8988T (cell line): Measurements from ENCODE around the gene ALDH1L1.

Source experiments
- DNase-seq: peaks from one replicate; pipeline ENCODE4 v3.0.0; 2011

Gene ALDH1L1

GRCh38 chr3:126131881-126132750 lies 48.3 kb downstream of the ALDH1L1 start:
- DNase-seq = no peak

- no peak for DNase-seq
These were observed 49.2 kb downstream of the ALDH1L1 start for GRCh38 chr3:126130981-126131745.

DNA sequence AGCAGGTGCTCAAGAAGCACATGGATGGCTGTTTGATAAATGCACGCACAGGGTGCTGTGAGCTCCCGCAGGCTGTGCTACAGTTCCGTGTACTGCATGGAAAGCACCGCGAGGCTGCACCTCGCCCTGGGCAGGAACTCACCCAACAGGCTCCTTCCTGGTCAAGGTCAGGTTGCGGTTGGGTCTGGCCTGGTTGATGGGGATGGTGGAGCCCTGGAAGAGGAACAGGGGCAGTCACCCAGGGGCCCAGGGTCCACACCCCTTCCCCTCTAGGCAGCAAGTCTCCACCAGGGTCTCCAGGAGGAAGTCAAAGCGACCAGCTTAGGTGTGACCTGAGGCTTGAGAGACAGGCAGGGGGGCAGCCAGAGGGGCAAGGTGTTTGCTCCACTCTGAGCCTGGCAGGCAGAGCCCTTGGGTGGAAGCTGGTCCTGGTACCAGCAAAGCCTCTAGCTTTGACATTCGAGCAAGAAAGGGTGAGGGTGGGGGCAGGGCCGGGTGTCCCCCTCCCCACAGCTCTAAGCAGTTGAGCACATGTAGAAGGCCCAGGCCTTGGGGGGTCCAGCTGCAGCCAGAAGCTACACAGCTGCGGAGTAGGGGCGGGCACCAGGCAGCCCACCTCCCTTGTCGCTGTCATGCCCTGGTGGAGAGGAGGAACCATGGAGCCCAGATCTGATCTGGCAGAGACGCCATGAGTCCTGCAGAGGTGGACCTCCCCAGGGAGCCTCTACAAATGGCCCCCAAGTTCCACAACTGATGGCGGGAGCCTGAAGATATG lies 50.1 kb downstream of the ALDH1L1 start:
- no peak for DNase-seq

DNA sequence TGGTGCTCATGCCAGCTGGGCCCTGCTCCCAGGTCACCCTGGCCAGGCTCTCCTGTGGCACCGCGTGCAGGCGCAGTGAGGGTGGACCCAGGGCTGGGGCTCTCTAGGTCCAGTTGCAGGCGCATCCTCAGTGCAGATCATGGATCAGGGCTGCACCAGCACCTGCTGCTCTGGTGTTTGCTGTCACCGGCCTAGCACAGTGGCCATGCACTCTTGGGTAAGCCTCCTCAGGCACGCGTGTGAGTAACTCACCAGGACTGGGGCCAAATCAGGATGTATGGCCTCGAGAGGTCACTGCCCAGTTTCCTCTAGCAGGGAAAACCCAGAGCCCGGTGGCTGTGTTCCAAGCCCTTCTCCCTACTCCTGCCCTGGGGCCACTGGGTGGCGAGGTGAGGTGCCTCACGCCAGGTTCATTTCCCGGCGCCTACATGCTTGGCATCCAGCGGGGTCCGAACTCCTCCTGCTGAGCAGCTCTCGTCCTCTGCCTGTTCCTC lies 50.9 kb downstream of the ALDH1L1 start:
- DNase-seq = no peak

- DNase-seq = no peak
These were observed 51.6 kb downstream of the ALDH1L1 start for GRCh38 chr3:126128504-126129397.

- DNase-seq = no peak
These were observed 52.5 kb downstream of the ALDH1L1 start for GRCh38 chr3:126127904-126128303.

GRCh38 chr3:126127452-126127851 lies 52.9 kb downstream of the ALDH1L1 start:
- DNase-seq = no peak

- DNase-seq = no peak
These were observed 53.5 kb downstream of the ALDH1L1 start for GRCh38 chr3:126126811-126127431.

DNA sequence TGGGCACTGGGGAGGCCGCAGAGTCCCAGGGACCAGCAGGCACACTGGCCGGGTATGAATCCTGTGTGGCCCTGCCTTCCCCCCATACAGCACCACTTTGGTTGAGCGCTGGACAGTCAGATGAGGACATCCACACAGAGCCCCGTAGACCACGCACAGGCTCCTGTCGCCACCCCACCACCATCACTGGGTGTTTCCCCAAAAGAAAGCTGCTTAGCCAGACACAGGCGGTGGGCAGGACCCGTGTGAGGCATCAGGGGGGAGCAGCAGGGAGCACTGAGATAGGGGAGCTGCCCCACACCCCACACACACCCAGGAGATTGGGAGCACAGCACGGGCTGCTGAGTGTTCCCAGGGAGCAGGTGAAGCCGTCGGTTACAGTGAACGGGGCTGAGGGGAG lies 54.1 kb downstream of the ALDH1L1 start:
- no peak for DNase-seq

DNA sequence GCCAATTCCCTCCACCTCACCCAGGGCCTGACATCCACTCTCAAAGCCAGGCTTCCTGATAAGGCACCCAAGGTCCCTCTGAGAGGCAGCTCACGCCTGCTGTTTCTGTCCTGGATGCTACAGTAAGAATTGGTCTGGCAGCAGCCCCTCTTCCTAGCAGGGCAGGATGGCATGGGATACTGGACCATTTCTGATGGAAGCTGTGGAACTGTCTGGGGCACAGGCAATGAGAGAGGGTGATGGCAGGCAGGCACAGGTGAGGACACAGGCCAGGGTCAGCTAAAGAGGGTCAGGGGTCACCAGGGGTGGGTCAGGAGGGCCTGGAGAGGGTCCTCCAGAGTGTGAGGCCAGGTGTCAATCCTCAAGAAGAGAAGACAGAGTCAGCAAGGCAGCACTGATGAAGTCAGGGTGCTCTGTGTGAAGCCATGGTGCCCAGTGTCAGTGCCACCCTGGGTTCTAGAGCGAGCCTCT lies 54.6 kb downstream of the ALDH1L1 start:
- no peak for DNase-seq

DNA sequence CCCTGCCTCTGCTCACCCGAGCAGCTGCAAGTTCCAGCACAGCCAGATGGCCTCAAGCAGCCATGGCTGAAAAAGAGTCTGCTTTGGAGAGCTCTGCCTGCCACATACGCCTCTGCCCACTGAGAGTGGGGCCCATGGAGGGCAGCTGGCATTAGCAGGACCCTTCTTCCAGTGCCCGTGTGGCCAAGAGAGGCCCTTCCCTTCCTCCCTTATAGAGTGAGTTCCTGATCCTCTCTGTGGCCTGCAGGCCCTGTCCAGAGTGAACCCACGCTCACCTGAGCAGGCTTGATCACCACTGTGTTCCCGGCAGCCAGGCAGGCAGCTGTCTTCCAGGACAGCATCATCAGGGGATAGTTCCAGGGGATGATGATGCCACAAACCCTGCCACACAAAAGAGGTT lies 55.0 kb downstream of the ALDH1L1 start:
- DNase-seq = no peak

GRCh38 chr3:126124896-126125295 lies 55.5 kb downstream of the ALDH1L1 start:
- DNase-seq = no peak

GRCh38 chr3:126124148-126124868 lies 56.1 kb downstream of the ALDH1L1 start:
- no peak for DNase-seq

DNA sequence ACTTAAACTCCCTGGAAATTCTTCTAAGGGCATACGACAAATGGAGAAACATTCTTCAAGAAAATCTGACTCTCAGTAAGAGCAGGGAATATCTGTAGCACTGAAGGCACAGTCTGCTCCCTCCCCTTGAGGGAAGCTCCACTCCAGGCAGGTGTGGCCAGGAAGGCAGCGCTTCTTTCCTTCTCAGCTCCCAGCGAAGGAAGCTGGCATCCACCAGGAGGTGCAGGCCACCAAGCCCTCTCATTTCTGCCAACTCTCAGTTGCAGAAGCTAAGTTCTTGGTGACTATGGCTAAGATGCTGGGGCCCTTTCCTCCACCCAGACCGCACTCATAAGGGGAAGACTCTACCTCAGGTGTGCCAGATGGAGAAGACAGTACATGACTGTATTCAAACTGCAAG lies 58.8 kb downstream of the ALDH1L1 start:
- DNase-seq = no peak

DNA sequence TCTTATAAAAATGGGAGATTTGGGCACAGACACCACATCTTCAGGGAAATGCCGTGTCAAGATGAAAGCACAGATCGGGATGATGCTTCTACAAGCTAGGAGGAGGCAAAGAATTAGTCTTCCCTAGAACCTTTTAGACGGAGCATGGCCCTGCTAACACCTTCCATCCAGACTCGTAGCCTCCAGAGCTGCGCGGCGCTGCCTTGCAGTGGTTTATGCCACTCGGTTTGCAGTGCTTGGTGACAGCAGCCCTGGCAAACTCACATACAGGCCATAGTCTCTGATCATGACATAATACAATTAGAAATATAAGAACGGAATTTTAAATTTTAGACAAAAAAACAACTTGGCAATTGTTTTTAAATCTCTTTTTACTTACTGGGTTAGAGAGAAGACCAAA lies 59.3 kb downstream of the ALDH1L1 start:
- DNase-seq = no peak

GRCh38 chr3:126119976-126120375 lies 60.4 kb downstream of the ALDH1L1 start:
- DNase-seq = no peak

DNA sequence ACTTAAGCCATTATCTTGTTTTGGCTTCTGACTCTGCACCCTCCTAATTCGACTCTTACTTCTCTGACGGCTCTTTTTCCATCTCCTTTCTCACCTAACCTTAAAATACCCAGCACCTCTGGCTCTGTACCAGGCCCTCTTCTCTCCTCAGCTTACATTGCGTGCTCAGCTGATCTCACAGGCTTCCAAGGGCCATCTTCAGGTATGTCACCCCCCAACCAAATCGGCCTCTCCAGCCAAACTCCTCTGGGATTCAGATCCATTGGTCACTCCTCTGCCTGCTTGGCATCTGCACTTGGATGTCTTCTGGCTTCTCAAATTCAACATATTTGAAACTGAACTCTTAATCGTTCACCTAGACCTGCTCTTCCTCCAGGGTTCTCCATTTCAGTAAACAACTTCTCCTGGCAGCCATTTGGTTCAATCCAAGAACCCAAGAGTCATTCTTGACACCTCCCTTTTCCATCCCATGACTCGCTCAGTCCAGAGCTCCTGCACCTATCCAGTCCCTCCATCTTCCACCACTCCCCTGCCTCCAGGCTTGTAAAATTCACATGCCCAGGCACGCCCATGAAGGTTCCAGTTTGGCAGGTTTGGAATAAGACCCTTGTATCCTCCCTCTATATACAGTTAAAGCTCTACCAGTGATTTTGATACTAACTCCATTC lies 61.2 kb downstream of the ALDH1L1 start:
- DNase-seq = no peak

GRCh38 chr3:126118591-126118990 lies 61.8 kb downstream of the ALDH1L1 start:
- no peak for DNase-seq

- no peak for DNase-seq
These were observed 62.6 kb downstream of the ALDH1L1 start for GRCh38 chr3:126117786-126118185.

DNA sequence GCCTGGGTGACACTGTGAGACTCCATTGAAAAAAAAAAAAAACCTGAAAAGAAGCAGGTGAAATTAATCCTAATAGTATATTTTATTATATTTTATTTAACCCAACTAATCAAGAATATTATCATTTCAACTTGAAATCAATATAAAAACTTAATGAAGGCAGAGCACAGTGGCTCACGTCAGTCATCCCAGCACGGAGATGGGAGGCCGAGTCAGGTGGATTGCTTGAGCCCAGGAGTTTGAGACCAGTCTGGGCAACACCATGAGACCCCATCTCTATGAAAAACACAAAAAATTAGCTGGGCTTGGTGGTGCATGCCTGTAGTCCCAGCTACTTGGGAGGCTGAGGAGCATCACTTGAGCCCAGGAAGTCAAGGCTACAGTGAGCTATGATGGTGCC lies 63.2 kb downstream of the ALDH1L1 start:
- no peak for DNase-seq
